Measurements from ENCODE around the gene KNDC1.

GRCh38 chr10:133113847-133114246, 46.2 kb upstream of the KNDC1 start:
- TF ChIP-seq EZH2 (IDR thresholded peaks at IDR 0.05; ENCODE audit: borderline replicate concordance, low read length) (no peak), CTCF (conservative IDR thresholded peaks at IDR 0.05 in 1 of 2, IDR thresholded peaks at IDR 0.05 in 1 of 2; ENCODE audit: extremely low read depth in 1 of 2, insufficient read depth in 1 of 2, low read depth in 1 of 2, low read length in 2 of 2) (no peak)
